ENCODE measurements around the gene MYCBPAP. TPM values are rescaled to one million over a fixed set of nuclear protein-coding genes. Genes with fewer than 3 reads are reported as not detected.
A peak's percentile ranks its signal among the peaks of the same experiment; 100 is the strongest.

Gene MYCBPAP
- total RNA-seq, 8 experiments from 2014 or later = 0.71 to 2.8 (median 1.2) TPM; not detected in 1

DNA sequence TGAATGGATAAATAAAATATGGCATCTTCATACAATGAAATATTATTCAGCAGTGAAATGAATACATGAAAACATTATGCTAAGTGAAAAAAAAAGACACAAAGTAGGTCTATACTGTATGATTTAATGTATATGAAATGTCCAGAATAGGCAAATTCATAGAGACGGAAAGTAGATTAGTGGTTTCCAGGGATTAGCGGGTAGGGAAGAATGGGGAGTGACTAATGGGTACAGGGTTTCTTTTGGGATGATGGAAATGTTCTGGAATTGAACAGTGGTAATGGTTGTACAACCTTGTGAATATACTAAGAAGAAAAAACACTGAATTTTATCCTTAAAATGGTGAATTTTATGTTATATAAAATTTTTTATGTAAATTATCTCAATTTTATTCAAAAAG, 8.5 kb upstream of the MYCBPAP start:
- H3K27ac ChIP-seq = no peak overlapping the region

DNA sequence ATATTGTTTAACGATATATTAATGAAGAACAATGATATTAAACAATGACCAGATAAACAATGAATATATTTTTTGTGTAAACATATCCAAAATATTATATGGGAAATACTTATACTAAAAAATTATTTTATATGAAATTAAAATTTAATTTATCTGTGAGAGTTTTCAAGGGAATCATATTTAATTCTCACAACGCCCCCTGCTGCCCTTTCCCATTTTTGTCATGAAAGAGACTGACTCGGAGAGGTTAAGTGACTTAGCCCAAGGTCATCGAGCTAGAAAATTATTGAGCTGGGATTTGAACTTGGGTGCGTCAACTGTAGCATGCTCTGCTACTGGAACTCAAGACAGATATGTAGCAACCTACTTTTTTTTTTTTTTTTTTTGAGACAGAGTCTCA, 7.2 kb upstream of the MYCBPAP start:
- WGBS, 10 experiments = 23 to 100% (median 39%) methylated on average over 1 to 5 of the region's 5 CpGs; no CpG with 5 or more reads in 1 of the 10 experiments
- H3K27ac ChIP-seq = no peak overlapping the region
- peaks cover 5 to 11% of the 10 kb centered on the region in 2 donors for H3K4me1 ChIP-seq (replicated peaks in 1 of 2)
- ATAC-seq (replicated peaks in 6 of 8) = no peak
- H3K4me3 ChIP-seq = no peak overlapping the region
- in situ Hi-C loops (cut with MboI; ENCODE audit: low pct_unique_long_range_greater_than_20kb in 2 of 9, low sequenced_read_pairs in 9 of 9, unreplicated experiment in 9 of 9) = no loop called here

More for the DNA sequence above, 8.5 kb upstream of the MYCBPAP start:
- peaks cover 5 to 11% of the 10 kb centered on the region in 2 donors for H3K4me1 ChIP-seq (replicated peaks in 1 of 2)
- ATAC-seq (replicated peaks in 6 of 8) = peak in 1 of 8 experiments; percentile 45
- 30 to 100% (median 93%) methylated on average over 1 to 2 of the region's 2 CpGs for whole genome bisulfite sequencing, 10 experiments
- no peak overlapping the region for H3K4me3 ChIP-seq
- in situ Hi-C loops (cut with MboI; ENCODE audit: low pct_unique_long_range_greater_than_20kb in 2 of 9, low sequenced_read_pairs in 9 of 9, unreplicated experiment in 9 of 9) = no loop called here

DNA sequence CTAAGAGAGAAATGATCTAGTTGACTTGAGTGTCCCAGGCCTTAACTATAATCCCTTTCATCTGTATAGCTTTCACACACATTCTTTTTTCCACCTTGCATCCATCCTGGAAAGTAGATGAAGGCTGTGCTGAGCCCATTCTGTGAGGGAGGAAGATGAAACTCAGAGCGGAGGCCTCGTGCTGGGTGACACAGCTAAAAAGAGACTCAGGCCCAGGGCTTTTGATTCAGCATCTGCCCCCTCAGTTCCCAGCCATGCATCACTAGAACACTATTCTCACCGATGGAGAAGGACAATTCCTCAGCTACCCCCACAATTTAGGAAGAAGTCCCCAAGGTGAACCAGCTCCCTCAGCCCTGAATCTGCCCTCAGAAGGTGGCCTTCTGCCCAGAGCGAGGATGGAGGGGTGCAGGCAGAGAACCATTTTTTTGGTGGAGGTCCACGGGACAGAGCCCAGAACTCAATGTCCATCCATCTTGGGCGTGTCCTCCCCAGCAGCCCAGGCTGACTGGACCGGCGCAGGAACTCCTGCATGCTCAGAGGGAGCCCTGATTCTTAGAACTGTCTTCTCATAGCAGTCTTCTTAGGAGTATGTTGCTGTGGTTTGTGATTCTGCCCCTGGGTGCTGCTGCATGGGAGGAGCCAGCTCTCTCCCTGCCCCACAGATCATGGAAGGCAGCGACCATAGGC, 5.8 kb upstream of the MYCBPAP start:
- in situ Hi-C loops (cut with MboI; ENCODE audit: low pct_unique_long_range_greater_than_20kb in 2 of 9, low sequenced_read_pairs in 9 of 9, unreplicated experiment in 9 of 9) = no loop called here
- H3K27ac ChIP-seq = no peak overlapping the region
- no peak overlapping the region for H3K4me3 ChIP-seq
- WGBS, 10 experiments = 50 to 100% (median 85%) methylated on average over 1 to 5 of the region's 9 CpGs; no CpG with 5 or more reads in 2 of the 10 experiments
- no peak for ATAC-seq (replicated peaks in 6 of 8)
- H3K4me1 ChIP-seq (replicated peaks in 1 of 2) = peaks cover 5 to 11% of the 10 kb centered on the region in 2 donors

DNA sequence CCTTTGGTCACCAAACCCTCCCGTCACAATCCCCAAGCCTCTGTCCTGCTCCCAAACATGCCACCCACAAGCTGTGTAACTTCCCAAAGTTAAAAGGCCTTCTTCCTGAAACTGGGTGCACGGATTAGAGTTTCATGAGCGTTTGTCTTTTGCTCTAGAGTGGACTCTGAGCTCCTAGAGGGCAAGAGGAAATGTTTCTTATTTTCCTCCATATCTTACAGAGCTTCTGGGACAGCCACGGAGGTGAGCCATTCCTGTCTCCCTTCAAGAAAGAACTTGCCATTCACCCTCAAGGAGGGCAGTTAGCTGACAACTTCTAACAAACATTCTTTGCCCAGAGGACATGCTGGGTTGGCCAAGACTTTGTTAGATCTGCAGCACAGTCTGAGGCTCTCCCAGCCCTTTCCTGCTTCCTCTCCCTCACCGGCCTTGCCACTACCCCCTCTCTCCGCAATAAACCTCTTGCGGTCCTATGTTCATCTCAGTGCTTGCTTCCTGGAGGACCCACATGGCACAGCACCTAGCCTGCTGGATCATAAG, 2.6 kb upstream of the MYCBPAP start:
- peaks cover 11 to 17% of the 10 kb centered on the region in 2 donors for H3K4me1 ChIP-seq (replicated peaks in 1 of 2)
- WGBS, 10 experiments = 25 to 100% (median 74%) methylated on average over 1 to 7 of the region's 7 CpGs; no CpG with 5 or more reads in 3 of the 10 experiments
- ATAC-seq (replicated peaks in 6 of 8) = no peak
- no peak overlapping the region for H3K27ac ChIP-seq
- in situ Hi-C loops (cut with MboI; ENCODE audit: low pct_unique_long_range_greater_than_20kb in 2 of 9, low sequenced_read_pairs in 9 of 9, unreplicated experiment in 9 of 9) = no loop called here
- no peak overlapping the region for H3K4me3 ChIP-seq

DNA sequence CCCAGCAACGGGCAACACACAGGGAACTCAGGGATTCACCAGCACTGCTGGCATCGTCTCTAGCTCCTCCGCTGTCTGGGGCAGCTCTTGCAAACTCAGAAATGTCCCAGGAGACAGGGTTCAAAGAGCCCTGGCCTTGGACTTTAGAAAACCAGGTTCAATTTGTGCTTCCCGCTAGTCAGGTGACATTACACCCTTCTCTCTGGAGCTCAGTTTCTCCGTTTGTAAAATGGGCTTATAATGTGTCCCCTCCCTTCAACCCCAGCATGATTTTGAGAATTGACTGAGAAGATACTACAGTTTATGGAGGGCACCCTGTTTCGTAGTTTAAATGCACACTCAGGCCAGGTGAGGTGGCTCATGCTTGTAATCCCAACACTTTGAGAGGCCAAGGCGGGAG, 1.9 kb upstream of the MYCBPAP start:
- WGBS, 10 experiments = 0 to 100% (median 72%) methylated on average over 1 to 5 of the region's 7 CpGs; no CpG with 5 or more reads in 3 of the 10 experiments
- Histone ChIP-seq H3K4me1 (replicated peaks in 1 of 2) (peaks cover 11 to 23% of the 10 kb centered on the region in 2 donors), H3K27ac (no peak overlapping the region), H3K4me3 (no peak overlapping the region)
- no peak for ATAC-seq (replicated peaks in 6 of 8)
- in situ Hi-C loops (cut with MboI; ENCODE audit: low pct_unique_long_range_greater_than_20kb in 2 of 9, low sequenced_read_pairs in 9 of 9, unreplicated experiment in 9 of 9) = no loop called here

DNA sequence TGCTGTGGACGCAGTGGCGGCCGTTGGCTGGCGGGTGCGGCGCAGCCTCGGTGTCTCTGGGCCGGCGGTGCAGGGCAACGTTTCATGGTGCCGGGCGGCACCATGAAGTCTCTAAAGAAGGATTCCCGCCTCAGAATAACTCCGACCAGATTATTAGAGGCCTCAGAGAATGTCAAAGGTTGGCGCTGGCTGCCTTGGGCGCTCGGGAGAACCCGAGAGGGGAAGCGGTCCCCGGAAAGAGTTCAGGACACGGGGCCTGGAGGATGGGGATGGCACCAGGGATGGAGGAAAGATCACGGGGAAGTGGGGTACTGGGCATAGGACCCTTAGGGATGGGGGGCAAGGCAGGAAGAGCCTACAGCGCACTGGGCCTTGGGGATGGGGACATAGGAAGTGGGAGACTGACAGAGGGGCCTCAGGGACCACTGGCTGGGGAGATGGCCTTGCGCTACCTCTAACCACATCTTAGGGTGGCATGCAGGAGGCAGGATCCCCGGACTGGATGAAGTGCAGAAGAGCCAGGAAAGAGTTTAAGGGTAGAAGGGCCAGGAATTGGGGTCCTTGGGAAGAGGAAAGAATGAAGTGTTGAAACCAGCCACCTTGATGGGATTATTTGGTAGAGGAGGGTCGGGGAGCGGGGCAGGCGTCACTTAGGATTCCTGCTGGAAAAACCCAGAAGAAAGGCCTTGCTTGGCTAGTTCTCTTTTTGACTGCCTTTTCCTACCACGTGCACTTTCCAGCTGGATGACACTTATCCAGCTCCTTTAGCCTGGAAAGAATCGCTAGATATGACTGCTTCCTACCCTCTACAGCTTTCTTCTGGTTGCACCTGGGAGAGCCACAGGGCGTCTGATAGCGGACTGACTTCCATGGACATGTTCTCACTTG, 578 bp downstream of the MYCBPAP start:
- peak overlapping the region; percentile 22 to 36 (median 31) for H3K4me3 ChIP-seq
- H3K27ac ChIP-seq = peak overlapping the region in 1 of 2 donors; percentile 56
- peaks cover 2 to 25% of the 10 kb centered on the region in 2 donors for H3K4me1 ChIP-seq (replicated peaks in 1 of 2)
- in situ Hi-C loops (cut with MboI; ENCODE audit: low pct_unique_long_range_greater_than_20kb in 2 of 9, low sequenced_read_pairs in 9 of 9, unreplicated experiment in 9 of 9) = no loop called here
- 10 to 100% (median 69%) methylated on average over 2 to 12 of the region's 32 CpGs; no CpG with 5 or more reads in 1 of the 10 experiments for WGBS, 10 experiments
- peak in 1 of 8 experiments; percentile 0 for ATAC-seq (replicated peaks in 6 of 8)

GRCh38 chr17:50511058-50511457, 2.8 kb downstream of the MYCBPAP start:
- 0 to 70% (median 39%) methylated on average over 1 to 3 of the region's 3 CpGs; no CpG with 5 or more reads in 4 of the 10 experiments for WGBS, 10 experiments
- H3K4me3 ChIP-seq = no peak overlapping the region
- ATAC-seq (replicated peaks in 6 of 8) = peak in 1 of 8 experiments; percentile 13
- peaks cover 0 to 20% of the 10 kb centered on the region in 2 donors for H3K4me1 ChIP-seq (replicated peaks in 1 of 2)
- in situ Hi-C loops (cut with MboI; ENCODE audit: low pct_unique_long_range_greater_than_20kb in 2 of 9, low sequenced_read_pairs in 9 of 9, unreplicated experiment in 9 of 9) = no loop called here
- no peak overlapping the region for H3K27ac ChIP-seq

- in situ Hi-C loops (cut with MboI; ENCODE audit: low pct_unique_long_range_greater_than_20kb in 2 of 9, low sequenced_read_pairs in 9 of 9, unreplicated experiment in 9 of 9) = no loop called here
- Histone ChIP-seq H3K27ac (no peak overlapping the region), H3K4me1 (replicated peaks in 1 of 2) (peaks cover 0 to 11% of the 10 kb centered on the region in 2 donors), H3K4me3 (no peak overlapping the region)
- ATAC-seq (replicated peaks in 6 of 8) = no peak
- 33 to 84% (median 70%) methylated on average over 1 to 4 of the region's 4 CpGs; no CpG with 5 or more reads in 3 of the 10 experiments for WGBS, 10 experiments
These were observed 5.3 kb downstream of the MYCBPAP start for GRCh38 chr17:50513495-50513894.

GRCh38 chr17:50514388-50514787, 6.1 kb downstream of the MYCBPAP start:
- in situ Hi-C loops (cut with MboI; ENCODE audit: low pct_unique_long_range_greater_than_20kb in 2 of 9, low sequenced_read_pairs in 9 of 9, unreplicated experiment in 9 of 9) = no loop called here
- peaks cover 0 to 10% of the 10 kb centered on the region in 2 donors for H3K4me1 ChIP-seq (replicated peaks in 1 of 2)
- no peak overlapping the region for H3K27ac ChIP-seq
- WGBS, 10 experiments = 0 to 58% (median 46%) methylated on average over 1 to 3 of the region's 3 CpGs; no CpG with 5 or more reads in 6 of the 10 experiments
- ATAC-seq (replicated peaks in 6 of 8) = no peak
- no peak overlapping the region for H3K4me3 ChIP-seq

GRCh38 chr17:50514936-50515702, 6.9 kb downstream of the MYCBPAP start:
- in situ Hi-C loops (cut with MboI; ENCODE audit: low pct_unique_long_range_greater_than_20kb in 2 of 9, low sequenced_read_pairs in 9 of 9, unreplicated experiment in 9 of 9) = no loop called here
- H3K4me3 ChIP-seq = no peak overlapping the region
- H3K27ac ChIP-seq = no peak overlapping the region
- WGBS, 10 experiments = 40 to 80% (median 60%) methylated on average over 1 to 2 of the region's 6 CpGs; no CpG with 5 or more reads in 5 of the 10 experiments
- peaks cover 0 to 10% of the 10 kb centered on the region in 2 donors for H3K4me1 ChIP-seq (replicated peaks in 1 of 2)
- ATAC-seq (replicated peaks in 6 of 8) = peak in 1 of 8 experiments; percentile 20

- H3K4me3 ChIP-seq = no peak overlapping the region
- no peaks in the 10 kb centered on the region for H3K4me1 ChIP-seq (replicated peaks in 1 of 2)
- WGBS, 10 experiments = 6 to 100% (median 76%) methylated on average over 1 to 3 of the region's 4 CpGs; no CpG with 5 or more reads in 3 of the 10 experiments
- in situ Hi-C loops (cut with MboI; ENCODE audit: low pct_unique_long_range_greater_than_20kb in 2 of 9, low sequenced_read_pairs in 9 of 9, unreplicated experiment in 9 of 9) = no loop called here
- H3K27ac ChIP-seq = no peak overlapping the region
- ATAC-seq (replicated peaks in 6 of 8) = peak in 2 of 8 experiments; percentile 20 to 56
These were observed 8.8 kb downstream of the MYCBPAP start for GRCh38 chr17:50517011-50517410.
